H9 (cell line): ENCODE measurements around the gene OGDH. TPM values are rescaled to one million over a fixed set of nuclear protein-coding genes. Genes with fewer than 3 reads are reported as not detected.
A peak's percentile ranks its signal among the peaks of the same experiment; 100 is the strongest.

Experiments used
- DNase-seq: peaks from one replicate; pipeline ENCODE4 v3.0.0-alpha.2; 2017
- H2AFZ ChIP-seq: one replicate; pipeline ENCODE4 v1.6.1; 2013; ENCODE audit warnings: mild to moderate bottlenecking, low read length, control low read depth, moderate library complexity
- H2AK5ac ChIP-seq: 2 replicates; pipeline ENCODE4 v1.6.1; 2013; ENCODE audit warnings: low read length, control low read depth, mixed read lengths; ENCODE audit not compliant: insufficient read length
- H2BK120ac ChIP-seq: one replicate; pipeline ENCODE4 v1.6.1; 2013; ENCODE audit warnings: low read depth, mild to moderate bottlenecking, low read length, control low read depth, inconsistent platforms; ENCODE audit not compliant: poor library complexity, severe bottlenecking
- H2BK12ac ChIP-seq: 2 replicates; pipeline ENCODE4 v1.6.1; 2013; ENCODE audit warnings: low read length, control low read depth, mixed read lengths, low read depth; ENCODE audit not compliant: insufficient read length
- H2BK15ac ChIP-seq: 2 replicates; pipeline ENCODE4 v1.6.1; 2013; ENCODE audit warnings: low read depth, low read length, control low read depth
- H2BK20ac ChIP-seq: one replicate; pipeline ENCODE4 v1.6.1; 2013; ENCODE audit warnings: low read depth, mild to moderate bottlenecking, low read length, control low read depth, inconsistent platforms; ENCODE audit not compliant: poor library complexity, severe bottlenecking
- H2BK5ac ChIP-seq: 2 replicates; pipeline ENCODE4 v1.6.1; 2013; ENCODE audit warnings: low read length, control low read depth, mixed read lengths; ENCODE audit not compliant: insufficient read length
- H3K14ac ChIP-seq: 2 replicates; pipeline ENCODE4 v1.6.1; 2013; ENCODE audit warnings: low read length, control low read depth; ENCODE audit not compliant: insufficient read depth
- H3K18ac ChIP-seq: 2 replicates; pipeline ENCODE4 v1.6.1; 2013; ENCODE audit warnings: low read depth, mild to moderate bottlenecking, mixed read lengths, low read length, control low read depth; ENCODE audit not compliant: insufficient read length
- H3K23ac ChIP-seq: 2 replicates; pipeline ENCODE4 v1.6.1; 2013; ENCODE audit warnings: low read length, control low read depth, mixed read lengths, low read depth; ENCODE audit not compliant: insufficient read length
- H3K23me2 ChIP-seq: 2 replicates; pipeline ENCODE4 v1.6.1; 2013; ENCODE audit warnings: low read depth, mild to moderate bottlenecking, mixed read lengths, low read length, control low read depth; ENCODE audit not compliant: insufficient read length, poor library complexity, severe bottlenecking
- H3K27ac ChIP-seq: 2 replicates; pipeline ENCODE4 v1.5.1; 2013; ENCODE audit warnings: low read length, control low read depth, mixed read lengths, low read depth; ENCODE audit not compliant: insufficient read length
- H3K27me3 ChIP-seq: 2 replicates; pipeline ENCODE4 v1.6.1; 2013; ENCODE audit warnings: low read length, control low read depth, inconsistent platforms; ENCODE audit not compliant: insufficient read depth
- H3K4ac ChIP-seq: 2 replicates; pipeline ENCODE4 v1.6.1; 2013; ENCODE audit warnings: low read depth, mild to moderate bottlenecking, control low read depth, inconsistent platforms, low read length, moderate library complexity
- H3K4me1 ChIP-seq: 2 replicates; pipeline ENCODE4 v1.6.1; 2013; ENCODE audit warnings: low read length, control low read depth, inconsistent platforms; ENCODE audit not compliant: insufficient read depth
- H3K4me2 ChIP-seq: 2 replicates; pipeline ENCODE4 v1.6.1; 2013; ENCODE audit warnings: low read length, control low read depth, mixed read lengths; ENCODE audit not compliant: insufficient read length, insufficient read depth
- H3K56ac ChIP-seq: 2 replicates; pipeline ENCODE4 v1.6.1; 2013; ENCODE audit warnings: low read depth, mild to moderate bottlenecking, mixed read lengths, low read length, control low read depth; ENCODE audit not compliant: insufficient read length
- H3K79me1 ChIP-seq: 2 replicates; pipeline ENCODE4 v1.6.1; 2013; ENCODE audit warnings: low read depth, mild to moderate bottlenecking, moderate library complexity, low read length, control low read depth, inconsistent platforms; ENCODE audit not compliant: insufficient read depth, poor library complexity, severe bottlenecking
- H3K79me2 ChIP-seq: 2 replicates; pipeline ENCODE4 v1.6.1; 2013; ENCODE audit warnings: low read length, control low read depth, inconsistent platforms; ENCODE audit not compliant: insufficient read depth
- H3K9ac ChIP-seq: 2 replicates; pipeline ENCODE4 v1.6.1; 2013; ENCODE audit warnings: low read length, control low read depth, mixed read lengths; ENCODE audit not compliant: insufficient read length; ENCODE audit errors: extremely low read depth
- H3K9me3 ChIP-seq: one replicate; pipeline ENCODE4 v1.6.1; 2013; ENCODE audit warnings: low read depth, low read length, inconsistent platforms; ENCODE audit not compliant: control insufficient read depth
- H3T11ph ChIP-seq: one replicate; pipeline ENCODE4 v1.6.1; 2013; ENCODE audit warnings: mild to moderate bottlenecking, low read length, control low read depth, inconsistent platforms
- H4K20me1 ChIP-seq: one replicate; pipeline ENCODE4 v1.6.1; 2013; ENCODE audit not compliant: control insufficient read depth, insufficient read length, insufficient read depth
- H4K5ac ChIP-seq: 2 replicates; pipeline ENCODE4 v1.6.1; 2013; ENCODE audit warnings: low read depth, mild to moderate bottlenecking, mixed read lengths, low read length, control low read depth; ENCODE audit not compliant: insufficient read length
- H4K8ac ChIP-seq: replicated peaks from 2 replicates; pipeline ENCODE4 v1.6.1; 2013; ENCODE audit warnings: low read length, control low read depth, mixed read lengths, low read depth; ENCODE audit not compliant: insufficient read length
- H4K91ac ChIP-seq: 2 replicates; pipeline ENCODE4 v1.6.1; 2013; ENCODE audit warnings: low read depth, mild to moderate bottlenecking, moderate library complexity, mixed read lengths, low read length, control low read depth; ENCODE audit not compliant: insufficient read length
- H3K27ac Mint-ChIP-seq, 3 experiments: 2 replicates in 2 of 3; 3 replicates in 1 of 3; pipeline ENCODE4 v1.8.0; 2020 to 2021; ENCODE audit warnings: mixed read lengths in 3 of 3, mild to moderate bottlenecking in 1 of 3, moderate library complexity in 1 of 3
- H3K27me3 Mint-ChIP-seq: 2 replicates; pipeline ENCODE4 v1.8.0; 2021; ENCODE audit warnings: low read depth, mild to moderate bottlenecking, moderate library complexity, mixed read lengths
- H3K36me3 Mint-ChIP-seq, 3 experiments: 2 replicates in 2 of 3; 3 replicates in 1 of 3; pipeline ENCODE4 v1.8.0; 2020 to 2021; ENCODE audit warnings: low read depth in 3 of 3, mixed read lengths in 3 of 3; ENCODE audit not compliant: insufficient read depth in 1 of 3
- H3K4me1 Mint-ChIP-seq, 2 experiments: 2 replicates each; pipeline ENCODE4 v1.8.0; 2020; ENCODE audit warnings: mixed read lengths in 2 of 2
- H3K4me3 Mint-ChIP-seq, 2 experiments: 2 replicates in 1 of 2; 3 replicates in 1 of 2; pipeline ENCODE4 v1.8.0; 2020 to 2021; ENCODE audit warnings: mild to moderate bottlenecking in 2 of 2, mixed read lengths in 2 of 2, moderate library complexity in 1 of 2
- H3K9me3 Mint-ChIP-seq, 2 experiments: 2 replicates in 1 of 2; 3 replicates in 1 of 2; pipeline ENCODE4 v1.8.0; 2020; ENCODE audit warnings: mild to moderate bottlenecking in 2 of 2, mixed read lengths in 2 of 2, moderate library complexity in 1 of 2
- WGBS: extraction: QIAGEN DNeasy Blood & Tissue Kit; methylation state at CpG from one replicate; pipeline ENCODE4 v1.1.7; 2013; ENCODE audit warnings: missing lambda C conversion rate, low lambda C conversion rate, mixed read lengths; ENCODE audit not compliant: insufficient read length; ENCODE audit errors: extremely low coverage; 5-methylcytosine and 5-hydroxymethylcytosine counted together
- total RNA-seq: library from RNA; stranded (reverse); gene quantifications from 2 replicates; pipeline ENCODE4 v1.2.1, GENCODE V29; 2021
- TF ChIP-seq, protein P1 (sequence below): fragments of 200-600 bp; sonication (generic); conservative IDR thresholded peaks from 3 replicates; pipeline ENCODE4 v1.8.0; 2021; ENCODE audit warnings: antibody characterized with exemption, mild to moderate bottlenecking

The OGDH gene
- total RNA-seq, 1 experiment from 2014 or later = 77.3 TPM

DNA sequence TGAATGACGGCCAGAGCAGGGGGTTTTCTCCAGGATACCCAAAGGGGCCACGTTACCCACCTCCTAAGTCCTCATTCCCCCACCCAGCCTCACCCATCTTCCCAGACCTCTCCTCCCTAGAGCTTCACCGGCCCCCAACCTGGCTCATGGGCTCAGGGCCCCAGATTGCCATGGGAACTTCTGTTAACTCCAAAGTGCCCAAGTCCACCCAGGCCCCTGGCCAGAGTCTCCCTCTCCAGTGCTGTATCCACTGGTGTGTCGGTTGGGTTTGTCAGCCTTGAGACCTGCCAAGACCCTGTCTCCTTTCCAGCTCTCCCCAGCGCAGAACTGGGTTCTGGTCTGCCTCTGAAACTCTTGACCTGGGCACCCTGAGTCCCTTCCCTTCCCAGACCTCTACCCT lies 105.1 kb downstream of the OGDH start:
- WGBS = no CpG with 5 or more reads among the region's 5 CpGs
- H3K79me2 ChIP-seq = no peaks in the 10 kb centered on the region
- H3K27me3 ChIP-seq = no peaks in the 10 kb centered on the region
- H3K27me3 Mint-ChIP-seq = peaks cover 1% of the 10 kb centered on the region; the same call in 1 of the 2 replicates
- H3K23me2 ChIP-seq = no peaks in the 10 kb centered on the region
- H2BK120ac ChIP-seq = no peak overlapping the region
- H3K9me3 ChIP-seq = no peaks in the 10 kb centered on the region
- peaks cover 5 to 8% of the 10 kb centered on the region in 2 experiments; a peak in 3 of 4 replicates for H3K4me1 Mint-ChIP-seq
- no peak overlapping the region for H2BK20ac ChIP-seq
- H3K4me2 ChIP-seq = no peak overlapping the region
- no peak overlapping the region for H3K23ac ChIP-seq
- H2BK5ac ChIP-seq = no peak overlapping the region
- H3K79me1 ChIP-seq = no peaks in the 10 kb centered on the region
- peaks cover 8 to 14% (median 12%) of the 10 kb centered on the region in 3 experiments; a peak in 6 of 7 replicates for H3K36me3 Mint-ChIP-seq
- no peak overlapping the region for H3K18ac ChIP-seq
- H2AK5ac ChIP-seq = no peak overlapping the region
- no peak overlapping the region for H4K8ac ChIP-seq
- TF ChIP-seq, protein P1, sequence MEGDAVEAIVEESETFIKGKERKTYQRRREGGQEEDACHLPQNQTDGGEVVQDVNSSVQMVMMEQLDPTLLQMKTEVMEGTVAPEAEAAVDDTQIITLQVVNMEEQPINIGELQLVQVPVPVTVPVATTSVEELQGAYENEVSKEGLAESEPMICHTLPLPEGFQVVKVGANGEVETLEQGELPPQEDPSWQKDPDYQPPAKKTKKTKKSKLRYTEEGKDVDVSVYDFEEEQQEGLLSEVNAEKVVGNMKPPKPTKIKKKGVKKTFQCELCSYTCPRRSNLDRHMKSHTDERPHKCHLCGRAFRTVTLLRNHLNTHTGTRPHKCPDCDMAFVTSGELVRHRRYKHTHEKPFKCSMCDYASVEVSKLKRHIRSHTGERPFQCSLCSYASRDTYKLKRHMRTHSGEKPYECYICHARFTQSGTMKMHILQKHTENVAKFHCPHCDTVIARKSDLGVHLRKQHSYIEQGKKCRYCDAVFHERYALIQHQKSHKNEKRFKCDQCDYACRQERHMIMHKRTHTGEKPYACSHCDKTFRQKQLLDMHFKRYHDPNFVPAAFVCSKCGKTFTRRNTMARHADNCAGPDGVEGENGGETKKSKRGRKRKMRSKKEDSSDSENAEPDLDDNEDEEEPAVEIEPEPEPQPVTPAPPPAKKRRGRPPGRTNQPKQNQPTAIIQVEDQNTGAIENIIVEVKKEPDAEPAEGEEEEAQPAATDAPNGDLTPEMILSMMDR = no peak
- no peak overlapping the region for H4K5ac ChIP-seq
- no peaks in the 10 kb centered on the region for H3K9me3 Mint-ChIP-seq
- H3K4ac ChIP-seq = no peak overlapping the region
- H3K27ac ChIP-seq = no peak overlapping the region
- no peak overlapping the region for H3T11ph ChIP-seq
- no peaks in the 10 kb centered on the region for H3K4me1 ChIP-seq
- no peak overlapping the region for H3K4me3 Mint-ChIP-seq
- no peaks in the 10 kb centered on the region for H4K20me1 ChIP-seq
- 0 out of 2 replicates have a peak overlapping the region, but pooled peaks have one; percentile 32 for H2BK15ac ChIP-seq
- no peak overlapping the region for H4K91ac ChIP-seq
- H3K27ac Mint-ChIP-seq = no peak overlapping the region; a peak in 1 of 7 replicates
- H3K56ac ChIP-seq = no peak overlapping the region
- H2BK12ac ChIP-seq = no peak overlapping the region
- H3K9ac ChIP-seq = no peak overlapping the region
- no peak overlapping the region for H3K14ac ChIP-seq
- no peak for DNase-seq
- H2AFZ ChIP-seq = no peak overlapping the region
